HG03039 (cell line): Measurements from ENCODE around the gene HNRNPU.
"Not testable (repeated sequence)": the region's sequence is repeated elsewhere in the genome, so short reads cannot be mapped to it uniquely, and the experiment has no call there.

Experiments used
- ATAC-seq: cut with Tn5 transposase; IDR thresholded peaks from one replicate; pipeline ENCODE4 v1.9.1; 2021; ENCODE audit warnings: mild to moderate bottlenecking, moderate library complexity; ENCODE audit not compliant: unreplicated experiment

HNRNPU gene

DNA sequence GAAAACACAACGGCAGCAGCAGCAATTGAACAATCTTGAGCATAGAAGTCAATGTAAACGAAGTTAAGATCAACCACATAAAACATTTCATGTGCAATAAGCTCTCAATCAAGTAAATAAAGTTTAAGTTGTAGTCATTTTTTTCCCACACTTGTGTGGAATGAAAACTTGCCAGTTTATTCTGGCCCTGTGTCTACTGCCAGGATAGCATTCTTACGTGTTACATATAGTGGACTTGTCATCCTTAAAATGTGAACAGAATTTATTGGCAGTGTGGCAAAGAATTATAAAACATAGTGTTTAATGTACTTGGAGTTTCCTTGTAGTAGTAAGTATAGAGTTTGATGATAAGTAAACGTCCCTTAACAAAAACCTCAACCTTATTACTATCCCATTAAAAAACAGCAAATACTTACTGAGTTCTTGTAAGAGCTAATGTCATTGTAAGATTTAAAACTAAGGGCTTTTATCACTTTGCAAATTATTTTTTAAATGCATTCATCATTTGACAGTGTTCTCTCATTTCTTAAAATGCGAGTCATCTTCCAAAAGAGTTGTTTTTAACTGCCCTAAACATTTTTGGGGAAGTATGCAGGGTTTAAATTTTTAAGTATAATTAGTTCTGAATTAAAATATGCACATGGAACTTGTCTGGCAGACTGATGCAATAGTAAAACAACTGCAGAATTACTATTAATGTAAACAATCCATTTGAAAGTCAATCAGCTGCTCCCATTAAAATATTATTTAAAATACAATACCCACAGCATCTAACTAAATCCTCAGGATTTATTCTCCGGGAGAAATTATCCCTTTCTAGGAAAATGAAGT, 21.0 kb downstream of the HNRNPU start:
- ATAC-seq, result no peak

DNA sequence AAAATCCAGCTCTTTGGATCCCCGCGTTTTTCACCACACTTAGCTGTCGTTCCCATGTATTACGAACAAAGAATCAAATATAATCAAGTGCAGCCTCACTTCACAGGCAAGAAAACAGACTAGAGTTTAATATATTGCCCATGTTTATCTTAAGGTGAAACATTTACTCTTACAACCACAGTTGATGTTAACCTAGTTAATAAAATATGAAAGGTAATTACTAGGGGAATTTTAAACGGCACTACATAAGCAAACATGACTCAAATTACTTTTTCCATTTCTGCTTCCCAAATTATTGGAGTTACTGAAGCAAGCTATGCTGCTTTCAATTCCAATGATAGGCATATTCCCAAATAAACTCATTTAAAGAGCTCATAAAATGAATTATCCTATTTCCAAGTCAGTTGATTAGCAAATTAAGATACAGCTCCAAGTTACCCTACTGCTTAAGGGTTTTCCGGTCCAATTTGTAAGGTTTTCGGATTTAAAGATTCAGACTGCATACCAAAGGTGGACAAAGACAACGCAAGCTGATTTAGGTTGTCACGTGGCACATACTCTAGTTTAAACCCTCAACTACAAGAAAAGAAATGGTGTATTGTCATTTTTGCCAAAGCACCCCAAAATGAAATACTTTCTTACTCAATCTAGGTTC, 22.9 kb downstream of the HNRNPU start:
- ATAC-seq, result no peak

DNA sequence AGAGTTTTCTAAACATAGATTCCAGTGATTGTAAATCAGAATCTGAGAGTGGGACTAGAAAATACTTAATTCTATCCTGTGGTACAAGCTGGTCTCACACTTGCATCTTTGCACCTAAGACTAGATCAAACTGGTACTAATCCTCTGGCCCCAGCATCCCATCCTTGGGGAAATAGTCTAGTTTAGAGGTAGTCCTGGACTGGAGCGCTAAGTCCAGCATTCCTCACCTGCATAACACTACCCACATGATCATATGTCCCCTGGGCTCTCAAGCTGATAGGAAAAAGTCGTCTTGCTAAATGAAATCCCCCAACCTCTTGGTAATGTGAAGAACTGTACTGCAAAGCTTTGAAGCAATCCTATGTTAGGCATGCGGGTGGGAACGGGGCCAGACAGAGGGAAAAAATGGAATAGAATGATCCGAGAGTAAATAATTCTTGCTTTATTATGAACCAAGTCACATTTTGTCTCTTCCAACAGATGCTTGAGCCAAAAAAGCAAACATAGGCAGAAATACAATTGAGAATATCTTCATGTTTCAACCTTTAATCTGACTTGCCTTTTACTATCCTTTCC, 24.0 kb downstream of the HNRNPU start:
- no peak for ATAC-seq

DNA sequence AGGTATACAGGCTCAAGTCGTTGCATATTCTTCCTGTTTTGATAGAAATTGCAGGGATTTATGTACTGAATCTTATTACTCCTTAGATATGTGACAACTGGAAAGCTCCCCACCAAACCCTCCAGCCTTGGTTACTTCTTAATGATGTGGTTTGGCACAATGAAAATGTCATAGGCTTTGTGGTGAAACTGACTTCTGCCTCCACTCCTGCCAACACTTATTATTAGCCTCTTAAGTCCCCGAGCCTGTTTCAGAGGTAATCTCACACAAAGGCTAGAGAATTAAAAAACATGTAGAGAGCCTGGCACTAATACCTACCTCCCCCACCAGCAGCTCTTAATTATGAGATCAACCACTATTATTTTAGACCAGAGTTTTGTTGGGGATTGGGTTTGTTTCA, 24.7 kb downstream of the HNRNPU start:
- ATAC-seq, result no peak

DNA sequence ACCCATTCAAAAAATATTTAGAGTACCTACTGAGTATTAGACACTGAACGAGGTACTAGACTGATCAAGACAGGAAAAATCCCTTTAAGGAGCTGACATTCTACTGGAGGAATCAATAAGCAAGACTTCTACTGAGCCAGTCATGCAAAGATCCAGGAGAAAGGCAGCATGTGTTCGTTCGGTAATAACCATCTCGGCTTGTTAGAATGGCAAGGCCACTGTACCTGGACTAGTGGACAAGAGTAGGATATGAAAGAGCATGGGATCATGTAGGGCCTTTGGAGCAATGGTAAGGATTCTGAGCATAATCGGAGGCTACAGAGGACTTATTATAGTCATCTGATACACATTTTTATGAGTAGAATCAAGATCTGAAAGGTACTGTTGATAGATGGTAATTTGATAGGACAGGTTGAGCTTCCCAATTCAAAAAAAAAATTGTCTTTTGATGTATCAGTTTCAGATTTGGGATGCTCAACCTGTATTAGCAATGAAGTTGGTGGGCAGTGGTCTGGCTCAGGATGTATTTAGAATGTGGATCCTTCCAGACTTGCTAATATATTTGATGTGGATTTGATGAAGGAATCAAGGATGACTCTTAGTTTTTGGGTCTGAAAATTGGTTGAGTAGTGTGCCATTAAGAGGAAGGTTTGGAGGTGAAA, 26.6 kb downstream of the HNRNPU start:
- ATAC-seq, result no peak

DNA sequence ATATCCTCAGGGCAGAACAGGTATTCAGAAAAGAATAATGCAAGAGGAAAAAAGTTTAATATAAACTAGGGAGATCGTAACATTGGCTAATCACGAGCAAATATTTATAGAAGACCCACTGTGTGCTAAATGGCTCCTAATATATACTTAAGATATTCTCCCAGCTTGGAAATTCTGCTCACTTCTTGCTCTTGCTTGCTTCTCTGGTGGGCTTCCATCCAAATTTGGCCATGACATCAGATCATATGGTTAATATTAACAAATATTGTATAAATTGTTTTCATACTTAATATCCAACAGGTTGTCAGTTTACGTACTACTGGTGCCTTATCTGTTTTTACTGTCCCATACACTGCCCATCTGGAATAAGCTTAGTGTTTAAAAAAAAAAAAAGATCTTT, 27.8 kb downstream of the HNRNPU start:
- ATAC-seq, result no peak

DNA sequence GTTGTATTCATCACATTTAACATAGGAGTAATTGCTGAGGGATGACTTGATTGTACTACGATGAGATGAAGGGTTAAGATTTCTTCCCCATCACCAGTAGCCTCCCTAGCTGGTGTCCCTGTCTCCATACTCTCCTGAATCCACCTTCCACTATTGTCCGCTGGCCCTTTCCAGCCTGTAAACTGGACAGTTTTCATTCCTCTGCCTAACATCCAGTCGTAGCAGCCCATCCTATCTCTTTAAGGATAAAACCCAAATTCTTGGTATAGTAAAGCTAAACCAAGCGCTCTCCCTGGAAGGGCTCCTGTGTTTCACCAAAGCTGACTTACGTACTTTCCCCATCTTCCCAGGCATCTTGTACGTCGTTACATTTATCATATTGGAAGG, 28.2 kb downstream of the HNRNPU start:
- ATAC-seq, result no peak

DNA sequence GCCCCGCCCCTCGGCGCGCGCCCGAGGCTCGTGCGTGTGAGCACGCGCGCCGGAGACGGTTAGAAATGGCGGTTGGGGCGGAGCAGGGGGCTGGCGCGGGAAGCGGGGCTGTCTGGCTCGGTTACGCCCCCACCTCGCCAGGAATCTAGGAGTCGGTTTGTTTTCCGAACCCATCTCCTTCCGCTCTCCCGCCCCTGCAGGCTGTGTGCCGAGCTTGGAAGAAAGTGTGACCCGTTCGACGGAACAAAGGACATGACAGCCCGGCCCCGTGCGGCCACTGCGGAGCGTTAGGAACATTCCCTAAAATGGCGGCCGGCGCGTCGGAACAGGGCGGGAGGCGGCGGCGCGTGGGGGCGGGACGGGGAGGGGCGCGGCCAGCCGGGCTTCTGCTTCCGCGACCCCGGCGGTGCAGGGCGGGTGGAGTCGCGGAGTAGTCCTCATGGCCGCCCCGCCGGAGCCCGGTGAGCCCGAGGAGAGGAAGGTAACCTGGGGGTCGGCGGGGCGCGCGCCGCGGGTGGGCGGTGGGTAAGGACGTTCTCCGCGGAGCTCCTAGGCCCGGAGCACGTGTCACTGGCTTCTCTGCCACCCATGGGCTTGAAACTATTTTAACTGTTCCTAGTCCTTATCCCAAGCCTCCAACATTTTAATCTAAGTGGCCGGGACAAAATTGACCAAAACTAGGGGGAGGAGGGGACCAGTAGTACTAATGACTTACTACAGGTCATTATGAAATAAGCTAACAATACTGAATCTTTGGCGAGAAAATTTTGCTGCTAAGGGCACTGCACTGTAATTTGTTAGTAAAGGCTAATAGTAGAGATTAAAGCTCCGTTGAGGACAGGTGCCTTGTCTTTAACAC, 28.8 kb downstream of the HNRNPU start, which contains the start of gene COX20:
COX20 (plus strand) TSS at position 383 of the 859 bp plus-strand sequence; CDS start at position 440, 57 bp downstream.
- ATAC-seq, result peak; percentile 54

DNA sequence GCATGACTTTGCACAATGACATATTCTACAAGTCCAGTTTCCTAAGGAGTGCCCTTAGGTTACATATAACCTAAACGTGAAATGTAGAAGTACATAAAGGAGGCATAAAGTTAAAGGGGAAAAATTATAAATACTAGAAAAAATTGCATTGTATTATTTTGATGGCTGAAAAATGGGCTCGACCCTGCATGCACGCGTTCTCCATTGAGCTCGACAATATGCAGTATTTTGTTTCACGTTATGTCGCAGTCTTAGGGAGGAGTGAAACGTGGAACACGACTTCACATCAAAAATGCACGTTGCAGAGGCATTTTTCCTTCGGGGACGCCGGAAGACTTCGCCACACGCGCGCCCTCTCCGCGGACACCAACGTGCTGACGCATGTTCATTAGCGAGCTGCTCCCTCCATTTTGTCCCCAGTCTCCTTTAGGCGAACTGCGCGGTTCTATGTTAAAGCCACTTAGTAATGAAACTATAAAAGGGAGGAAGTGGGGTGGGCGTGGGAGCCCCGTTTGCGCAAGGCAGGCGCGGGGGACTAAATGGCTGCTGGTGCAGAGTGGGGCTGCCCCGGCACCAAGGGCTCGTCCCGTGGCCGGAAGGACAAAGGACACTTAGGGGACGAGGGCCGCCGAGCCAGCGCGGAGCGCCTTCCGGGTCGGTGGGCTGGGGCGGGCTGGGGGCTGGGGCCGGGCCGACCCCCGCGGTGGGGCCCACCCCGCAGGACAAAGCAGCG, 29.6 kb downstream of the HNRNPU start:
- ATAC-seq, result peak; percentile 64

DNA sequence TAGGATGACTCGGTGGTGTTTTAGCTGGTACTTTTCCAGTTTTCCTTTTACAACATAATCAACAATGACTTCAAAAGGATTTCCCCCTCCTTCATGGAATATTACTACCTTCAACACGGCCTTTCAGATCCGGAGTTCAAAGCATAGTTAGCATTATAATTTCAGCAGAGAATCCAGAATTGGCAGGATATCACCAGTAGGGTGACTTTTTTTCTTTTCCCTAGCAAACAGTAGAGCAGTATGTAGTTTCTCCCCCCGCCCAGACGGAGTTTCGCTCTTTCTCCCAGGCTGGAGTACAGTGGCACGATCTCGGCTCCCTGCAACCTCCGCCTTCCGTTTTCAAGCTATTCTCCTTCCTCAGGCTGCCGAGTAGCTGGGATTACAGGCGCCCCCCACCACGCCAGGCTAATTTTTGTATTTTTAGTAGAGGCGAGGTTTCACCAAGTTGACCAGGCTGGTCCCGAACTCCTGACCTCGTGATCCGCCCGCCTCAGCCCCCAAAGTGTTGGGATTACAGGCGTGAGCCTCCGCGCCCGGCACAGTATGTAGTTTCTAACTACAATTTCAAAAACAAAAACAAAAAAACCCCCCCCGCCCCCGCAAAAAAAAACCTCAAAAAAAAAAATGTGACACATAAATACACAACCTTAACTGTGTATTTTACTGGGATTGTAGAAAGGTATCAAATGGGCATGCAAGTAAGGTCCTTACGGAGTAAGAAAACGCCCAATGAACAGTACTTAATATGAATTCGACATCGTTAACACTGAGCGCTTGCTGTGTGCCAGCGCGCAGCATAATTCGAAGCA, 30.4 kb downstream of the HNRNPU start:
- ATAC-seq, result no peak

DNA sequence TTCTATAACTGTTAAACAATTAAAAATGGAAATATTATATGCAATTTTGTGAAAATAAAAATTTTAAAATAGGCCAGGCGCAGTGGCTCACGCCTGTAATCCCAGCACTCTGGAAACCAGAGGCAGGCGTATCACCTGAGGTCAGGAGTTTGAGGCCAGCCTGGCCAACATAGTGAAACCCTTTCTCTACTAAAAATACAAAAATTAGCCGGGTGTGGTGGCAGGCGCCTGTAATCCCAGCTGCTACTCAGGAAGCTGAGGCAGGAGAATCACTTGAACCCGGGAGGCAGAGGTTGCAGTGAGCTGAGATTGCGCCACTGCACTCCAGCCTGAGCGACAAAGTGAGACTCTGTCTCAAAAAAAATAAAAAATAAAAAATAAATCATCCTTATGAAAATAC, 31.1 kb downstream of the HNRNPU start:
- ATAC-seq, result not testable (repeated sequence)

DNA sequence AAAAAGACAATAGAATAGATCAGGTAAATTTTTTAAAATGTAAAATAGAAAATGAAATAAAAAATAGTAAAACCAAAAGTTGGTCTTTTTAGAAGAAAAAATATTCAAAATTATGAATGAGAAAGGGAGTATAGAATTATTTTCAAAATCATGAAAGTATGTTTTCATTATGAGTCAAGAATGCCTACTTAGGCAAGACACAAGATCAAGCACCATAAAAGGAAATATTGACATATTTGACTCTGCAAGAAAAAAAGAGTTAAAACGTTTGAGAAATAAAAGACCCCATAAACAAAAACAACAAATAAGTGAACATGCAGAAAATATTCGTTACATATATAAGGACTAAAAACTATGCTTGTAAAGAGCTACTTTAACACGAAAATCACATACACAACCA, 33.7 kb downstream of the HNRNPU start:
- no peak for ATAC-seq

DNA sequence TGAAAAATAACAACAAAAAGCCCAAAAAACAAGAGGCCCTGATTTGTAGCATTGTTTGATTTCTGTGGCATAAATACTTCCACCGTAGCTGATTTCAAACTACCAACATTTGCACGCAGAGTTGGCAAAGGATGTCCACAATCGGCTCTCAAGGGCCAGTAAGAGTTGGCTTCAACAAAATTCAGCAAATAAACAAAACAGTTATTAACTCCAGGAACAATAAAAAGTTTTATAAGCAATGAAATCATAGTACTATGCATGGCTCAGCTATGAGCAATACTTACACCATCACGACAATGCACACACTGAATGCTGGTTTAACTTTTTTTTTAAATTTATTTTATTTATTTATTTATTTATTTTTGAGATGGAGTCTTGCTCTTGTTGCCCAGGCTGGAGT, 37.6 kb downstream of the HNRNPU start:
- no peak for ATAC-seq

DNA sequence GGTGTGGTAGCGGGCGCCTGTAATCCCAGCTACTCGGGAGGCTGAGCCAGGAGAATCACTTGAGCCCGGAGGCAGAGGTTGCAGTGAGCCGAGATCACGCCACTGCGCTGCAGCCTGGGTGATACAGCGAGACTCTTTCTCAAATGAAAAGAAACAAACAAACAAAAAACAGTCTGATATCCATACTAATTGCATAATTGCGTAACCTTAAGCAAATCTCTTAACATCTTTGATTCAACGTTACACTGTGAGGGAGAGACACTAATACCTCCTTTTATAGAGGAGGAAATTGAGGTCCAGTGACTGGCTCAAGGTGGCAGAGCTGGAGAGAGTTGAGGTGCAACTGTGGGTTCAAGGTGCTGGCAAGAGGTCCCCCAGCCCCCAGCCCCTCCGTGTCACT, 41.5 kb downstream of the HNRNPU start:
- no peak for ATAC-seq

DNA sequence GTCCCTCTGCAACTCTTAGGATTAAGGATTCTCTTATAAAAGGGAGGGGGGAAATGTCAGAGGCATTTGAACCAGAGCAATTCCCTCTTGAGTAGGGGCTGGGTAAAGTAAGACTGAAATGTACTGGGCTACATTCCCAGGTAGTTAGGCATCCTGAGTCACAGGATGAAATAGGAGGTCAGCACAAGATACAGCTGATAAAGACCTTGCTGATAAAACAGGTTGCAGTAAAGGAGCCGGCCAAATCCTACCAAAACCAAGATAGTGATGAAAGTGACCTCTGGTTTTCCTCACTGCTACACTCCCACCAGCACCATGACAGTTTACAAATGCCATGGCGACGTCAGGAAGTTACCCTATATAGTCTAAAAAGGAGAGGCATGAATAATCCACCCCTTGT, 43.2 kb downstream of the HNRNPU start:
- ATAC-seq, result no peak

DNA sequence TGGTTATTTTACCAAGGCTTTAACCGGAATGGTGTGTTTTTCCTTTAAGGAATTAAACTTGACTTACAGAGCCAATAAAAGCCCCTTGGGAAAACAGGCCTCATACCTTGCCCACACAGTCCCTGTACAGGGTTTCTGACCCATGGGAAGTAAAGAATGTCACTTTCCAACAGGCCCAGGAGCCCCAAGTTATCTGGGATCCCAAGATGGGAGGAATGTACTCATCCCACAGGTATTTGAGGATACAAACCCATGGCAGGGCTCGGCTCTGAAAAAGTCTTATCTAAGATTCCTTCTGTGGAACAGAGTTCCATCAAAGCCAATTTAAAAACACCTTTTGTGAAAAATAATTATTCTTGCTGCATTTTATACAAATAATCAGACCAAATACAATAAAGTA, 44.2 kb downstream of the HNRNPU start:
- no peak for ATAC-seq

DNA sequence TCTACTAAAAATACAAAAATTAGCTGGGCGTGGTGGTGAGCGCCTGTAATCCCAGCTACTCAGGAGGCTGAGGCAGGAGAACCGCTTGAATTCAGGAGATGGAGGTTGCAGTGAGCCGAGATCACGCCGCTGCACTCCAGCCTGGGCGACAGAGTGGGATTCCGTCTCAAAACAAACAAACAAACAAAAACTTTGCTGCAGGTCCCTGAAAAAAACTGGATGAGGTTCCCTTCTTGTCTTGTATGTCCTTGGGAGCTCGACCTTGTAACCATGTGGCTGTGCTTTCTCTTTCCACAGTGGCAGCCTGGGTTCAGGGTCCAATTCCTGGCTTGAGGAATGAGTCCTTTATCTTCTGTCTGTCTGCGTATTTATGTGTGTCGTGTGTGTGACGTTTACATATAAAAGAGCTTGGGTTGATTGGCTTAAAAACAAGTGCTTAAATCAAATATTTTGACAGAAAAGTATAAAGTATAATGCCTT, 46.9 kb downstream of the HNRNPU start:
- ATAC-seq, result no peak

DNA sequence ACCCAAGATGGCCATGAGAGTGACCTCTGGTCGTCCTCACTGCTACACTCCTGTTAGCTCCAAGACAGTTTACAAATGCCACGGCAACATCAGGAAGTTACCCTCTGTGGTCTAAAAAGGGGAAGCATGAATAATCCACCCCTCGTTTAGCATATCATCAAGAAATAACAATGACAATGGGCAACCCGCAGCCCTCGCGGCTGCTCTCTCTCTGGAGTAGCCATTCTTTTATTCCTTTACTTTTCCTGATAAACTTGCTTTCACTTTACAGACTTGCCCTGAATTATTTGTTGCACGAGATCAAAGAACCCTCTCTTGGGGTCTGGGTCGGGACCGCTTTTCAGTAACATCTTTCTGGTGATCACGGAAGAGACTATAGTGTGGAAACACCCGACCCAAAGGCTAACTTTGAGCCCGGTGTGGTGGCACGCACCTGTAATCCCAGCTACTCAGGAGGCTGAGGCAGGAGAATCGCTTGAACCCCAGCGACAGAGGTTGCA, 48.7 kb downstream of the HNRNPU start:
- no peak for ATAC-seq

DNA sequence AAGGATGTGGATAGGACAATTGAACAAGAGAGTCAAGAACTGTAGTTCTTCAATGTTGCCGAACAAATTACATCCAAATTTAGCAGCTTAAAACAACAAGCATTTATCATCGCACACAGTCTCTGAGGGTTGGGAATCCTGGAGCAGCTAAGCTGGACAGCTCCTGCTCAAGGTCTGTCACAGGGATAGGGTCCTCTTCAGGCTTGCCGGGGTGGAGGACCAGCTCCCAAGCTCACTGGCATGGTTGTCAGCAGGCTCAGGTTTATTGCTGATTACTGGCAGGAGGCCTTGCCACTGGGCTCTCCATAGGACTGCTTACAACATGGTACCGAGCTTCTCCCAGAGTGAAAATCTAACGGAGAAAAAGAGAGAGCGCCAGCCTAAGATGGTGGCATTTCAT, 51.0 kb downstream of the HNRNPU start:
- ATAC-seq, result no peak
